Superior temporal gyrus (tissue), 1 donor: ENCODE measurements around the gene TMEM191C.
"Not testable (repeated sequence)": the region's sequence is repeated elsewhere in the genome, so short reads cannot be mapped to it uniquely, and the experiment has no call there.

Experiments used
- DNase-seq: peaks from one replicate; pipeline ENCODE4 v3.0.0-alpha.2; 2016; ENCODE audit errors: extremely low spot score

Gene TMEM191C

GRCh38 chr22:21473664-21474063 lies 6.5 kb downstream of the TMEM191C start:
- DNase-seq: not testable (repeated sequence)

GRCh38 chr22:21484039-21484438 lies 16.9 kb downstream of the TMEM191C start:
- DNase-seq: not testable (repeated sequence)

GRCh38 chr22:21487723-21488122 lies 20.5 kb downstream of the TMEM191C start:
- not testable (repeated sequence) for DNase-seq

GRCh38 chr22:21489149-21489680 lies 22.0 kb downstream of the TMEM191C start:
- not testable (repeated sequence) for DNase-seq

GRCh38 chr22:21490556-21490955 lies 23.4 kb downstream of the TMEM191C start:
- DNase-seq: not testable (repeated sequence)

GRCh38 chr22:21492271-21492670 lies 25.1 kb downstream of the TMEM191C start:
- DNase-seq: not testable (repeated sequence)

GRCh38 chr22:21493789-21494782 lies 26.9 kb downstream of the TMEM191C start:
- not testable (repeated sequence) for DNase-seq

- DNase-seq: not testable (repeated sequence)
Measured at GRCh38 chr22:21497984-21498383, 30.8 kb downstream of the TMEM191C start.

- not testable (repeated sequence) for DNase-seq
Measured at GRCh38 chr22:21498489-21498888, 31.3 kb downstream of the TMEM191C start.

- not testable (repeated sequence) for DNase-seq
Measured at GRCh38 chr22:21499623-21500506, 32.7 kb downstream of the TMEM191C start.

GRCh38 chr22:21510397-21510796 lies 43.2 kb downstream of the TMEM191C start:
- DNase-seq: not testable (repeated sequence)

GRCh38 chr22:21512022-21512421 lies 44.8 kb downstream of the TMEM191C start:
- not testable (repeated sequence) for DNase-seq

GRCh38 chr22:21514117-21514516 lies 46.9 kb downstream of the TMEM191C start:
- DNase-seq: not testable (repeated sequence)

GRCh38 chr22:21515234-21515633 lies 48.0 kb downstream of the TMEM191C start:
- not testable (repeated sequence) for DNase-seq

- not testable (repeated sequence) for DNase-seq
Measured at GRCh38 chr22:21516522-21516921, 49.3 kb downstream of the TMEM191C start.

GRCh38 chr22:21516970-21517764 lies 50.0 kb downstream of the TMEM191C start:
- not testable (repeated sequence) for DNase-seq
